Right cardiac atrium (tissue), 5 donors: Measurements from ENCODE around the gene CAMTA1. TPM values are rescaled to one million over a fixed set of nuclear protein-coding genes. Genes with fewer than 3 reads are reported as not detected.

Experiments used
- ATAC-seq, 2 donors: fragments of 200-7000 bp; cut with Tn5 transposase; one replicate each; pipeline versions ENCODE4 v1.8.0 to v1.9.1; 2020; ENCODE audit warnings: moderate library complexity in 2 of 2, mild to moderate bottlenecking in 1 of 2
- DNase-seq, 3 donors: peaks; one replicate each; pipeline ENCODE4 v3.0.0-alpha.2; 2020
- H3K27ac ChIP-seq: one replicate; pipeline ENCODE4 v1.5.1; 2013; ENCODE audit warnings: mild to moderate bottlenecking, low read length, control low read depth, moderate library complexity
- H3K27me3 ChIP-seq: one replicate; pipeline ENCODE4 v1.6.1; 2013; ENCODE audit not compliant: control insufficient read depth, insufficient read depth
- H3K4me1 ChIP-seq: one replicate; pipeline ENCODE4 v1.6.1; 2013; ENCODE audit warnings: low read length; ENCODE audit not compliant: control insufficient read depth, insufficient read depth
- H3K4me3 ChIP-seq: one replicate; pipeline ENCODE4 v1.5.1; 2013; ENCODE audit warnings: low read length, control low read depth
- H3K9me3 ChIP-seq: one replicate; pipeline ENCODE4 v1.6.1; 2013; ENCODE audit warnings: low read length; ENCODE audit not compliant: control insufficient read depth
- WGBS: extraction: QIAGEN DNeasy Blood & Tissue Kit; methylation state at CpG from one replicate; pipeline ENCODE4 v1.1.7; 2013; 5-methylcytosine and 5-hydroxymethylcytosine counted together
- intact Hi-C, 4 donors: fragments of 100-400 bp; cut with DNase I; formaldehyde crosslinking; loops; one replicate each; pipeline versions ENCODE4 v1.11.0 to v1.14.0; 2022 to 2023
- polyA plus RNA-seq: library from polyadenylated mRNA; stranded (reverse); fragments of 200-250 nt; gene quantifications from one replicate; pipeline ENCODE4 v1.2.3, GENCODE V29; 2013
- total RNA-seq, 4 donors: library from RNA; stranded (reverse); fragmentation: NEBNext Ultra II Directional; extraction: Animal tissue kit (Norgen Biotek cat#: 25700); gene quantifications; one replicate each; pipeline ENCODE4 v1.2.1, GENCODE V29; 2021
- donor health status: healthy with polysubstance abuse.
- donor health status: DM: no; HTN: yes; CAD: no.
- donor health status: DM: no; HTN: no; CAD: no.
- donor health status: DM: no; HTN: yes; CAD: no; lungs with severe emphysema.
- donor health status: DM: yes; HTN: yes; CAD: no.

The CAMTA1 gene
- total and polyA plus RNA-seq, 5 donors: 155 to 334 (median 164) TPM

GRCh38 chr1:7401814-7402547 is 616.7 kb downstream of the CAMTA1 start:
- Histone ChIP-seq H3K4me1 (no peaks in the 10 kb centered on the region), H3K27ac (no peak overlapping the region), H3K4me3 (no peak overlapping the region), H3K27me3 (no peaks in the 10 kb centered on the region), H3K9me3 (no peaks in the 10 kb centered on the region)
- peak; percentile 26 to 61 for ATAC-seq
- WGBS: 87% methylated on average over 4 of the region's 4 CpGs
- intact Hi-C loops: no loop called here
- DNase-seq: no peak

GRCh38 chr1:7402548-7402850 is 617.2 kb downstream of the CAMTA1 start:
- Histone ChIP-seq H3K4me3 (no peak overlapping the region), H3K27me3 (no peaks in the 10 kb centered on the region), H3K9me3 (no peaks in the 10 kb centered on the region), H3K4me1 (no peaks in the 10 kb centered on the region), H3K27ac (no peak overlapping the region)
- 88% methylated on average over 2 of the region's 2 CpGs for WGBS
- DNase-seq: no peak
- no peak for ATAC-seq
- intact Hi-C loops: no loop called here

GRCh38 chr1:7403265-7404045 is 618.2 kb downstream of the CAMTA1 start:
- WGBS: 95% methylated on average over 12 of the region's 12 CpGs
- H3K4me3 ChIP-seq: no peak overlapping the region
- H3K27ac ChIP-seq: no peak overlapping the region
- DNase-seq (no peak), ATAC-seq (no peak)
- no peaks in the 10 kb centered on the region for H3K4me1 ChIP-seq
- H3K27me3 ChIP-seq: no peaks in the 10 kb centered on the region
- H3K9me3 ChIP-seq: no peaks in the 10 kb centered on the region
- intact Hi-C loops: no loop called here

- Histone ChIP-seq H3K4me1 (no peaks in the 10 kb centered on the region), H3K4me3 (no peak overlapping the region), H3K9me3 (no peaks in the 10 kb centered on the region), H3K27ac (no peak overlapping the region), H3K27me3 (no peaks in the 10 kb centered on the region)
- ATAC-seq (no peak), DNase-seq (no peak)
- WGBS: 89% methylated on average over 18 of the region's 18 CpGs
- intact Hi-C loops: no loop called here
Measured at GRCh38 chr1:7404046-7404742, 618.9 kb downstream of the CAMTA1 start.

- WGBS: 91% methylated on average over 9 of the region's 9 CpGs
- H3K27ac ChIP-seq: no peak overlapping the region
- H3K27me3 ChIP-seq: no peaks in the 10 kb centered on the region
- no peak overlapping the region for H3K4me3 ChIP-seq
- no peaks in the 10 kb centered on the region for H3K9me3 ChIP-seq
- intact Hi-C loops: no loop called here
- H3K4me1 ChIP-seq: no peaks in the 10 kb centered on the region
- ATAC-seq (no peak), DNase-seq (no peak)
Measured at GRCh38 chr1:7405844-7406500, 620.7 kb downstream of the CAMTA1 start.

- Histone ChIP-seq H3K27ac (no peak overlapping the region), H3K4me1 (no peaks in the 10 kb centered on the region), H3K4me3 (no peak overlapping the region), H3K9me3 (no peaks in the 10 kb centered on the region), H3K27me3 (no peaks in the 10 kb centered on the region)
- 92% methylated on average over 18 of the region's 18 CpGs for WGBS
- DNase-seq: no peak
- intact Hi-C loops: no loop called here
- ATAC-seq: no peak
Measured at GRCh38 chr1:7406641-7407543, 621.6 kb downstream of the CAMTA1 start.

- Histone ChIP-seq H3K27ac (no peak overlapping the region), H3K4me1 (no peaks in the 10 kb centered on the region), H3K4me3 (no peak overlapping the region), H3K9me3 (no peaks in the 10 kb centered on the region), H3K27me3 (no peaks in the 10 kb centered on the region)
- 96% methylated on average over 7 of the region's 7 CpGs for WGBS
- DNase-seq (no peak), ATAC-seq (no peak)
- intact Hi-C loops: no loop called here
Measured at GRCh38 chr1:7407544-7407895, 622.3 kb downstream of the CAMTA1 start.

GRCh38 chr1:7407980-7408770 is 622.9 kb downstream of the CAMTA1 start:
- H3K27ac ChIP-seq: no peak overlapping the region
- no peak for DNase-seq
- no peak overlapping the region for H3K4me3 ChIP-seq
- H3K9me3 ChIP-seq: no peaks in the 10 kb centered on the region
- ATAC-seq: no peak
- 85% methylated on average over 23 of the region's 23 CpGs for WGBS
- no peaks in the 10 kb centered on the region for H3K4me1 ChIP-seq
- intact Hi-C loops: no loop called here
- no peaks in the 10 kb centered on the region for H3K27me3 ChIP-seq

- H3K4me1 ChIP-seq: no peaks in the 10 kb centered on the region
- no peak overlapping the region for H3K4me3 ChIP-seq
- ATAC-seq: no peak
- intact Hi-C loops: no loop called here
- 91% methylated on average over 5 of the region's 5 CpGs for WGBS
- H3K9me3 ChIP-seq: no peaks in the 10 kb centered on the region
- no peaks in the 10 kb centered on the region for H3K27me3 ChIP-seq
- no peak for DNase-seq
- H3K27ac ChIP-seq: no peak overlapping the region
Measured at GRCh38 chr1:7408771-7409150, 623.5 kb downstream of the CAMTA1 start.

GRCh38 chr1:7409278-7409677 is 624.0 kb downstream of the CAMTA1 start:
- H3K4me1 ChIP-seq: no peaks in the 10 kb centered on the region
- no peak for DNase-seq
- H3K9me3 ChIP-seq: no peaks in the 10 kb centered on the region
- H3K4me3 ChIP-seq: no peak overlapping the region
- H3K27me3 ChIP-seq: no peaks in the 10 kb centered on the region
- intact Hi-C loops: no loop called here
- H3K27ac ChIP-seq: no peak overlapping the region
- WGBS: 91% methylated on average over 8 of the region's 8 CpGs
- ATAC-seq: no peak
